A549 treated with CORT108297 at 1 μM for 4 hours (cell line): ENCODE results near the gene SPATA6. TPM values are rescaled to one million over a fixed set of nuclear protein-coding genes. Genes with fewer than 3 reads are reported as not detected.

Source experiments
- total RNA-seq: library from RNA; stranded (reverse); fragments of 200-300 nt; extraction: Qiagen RNA extraction; gene quantifications from 5 replicates; pipeline ENCODE4 v1.2.3, GENCODE V29; 2022

Gene SPATA6
- 1.2 to 2.9 TPM (median 2.1 TPM) in 5 replicates for total RNA-seq

DNA sequence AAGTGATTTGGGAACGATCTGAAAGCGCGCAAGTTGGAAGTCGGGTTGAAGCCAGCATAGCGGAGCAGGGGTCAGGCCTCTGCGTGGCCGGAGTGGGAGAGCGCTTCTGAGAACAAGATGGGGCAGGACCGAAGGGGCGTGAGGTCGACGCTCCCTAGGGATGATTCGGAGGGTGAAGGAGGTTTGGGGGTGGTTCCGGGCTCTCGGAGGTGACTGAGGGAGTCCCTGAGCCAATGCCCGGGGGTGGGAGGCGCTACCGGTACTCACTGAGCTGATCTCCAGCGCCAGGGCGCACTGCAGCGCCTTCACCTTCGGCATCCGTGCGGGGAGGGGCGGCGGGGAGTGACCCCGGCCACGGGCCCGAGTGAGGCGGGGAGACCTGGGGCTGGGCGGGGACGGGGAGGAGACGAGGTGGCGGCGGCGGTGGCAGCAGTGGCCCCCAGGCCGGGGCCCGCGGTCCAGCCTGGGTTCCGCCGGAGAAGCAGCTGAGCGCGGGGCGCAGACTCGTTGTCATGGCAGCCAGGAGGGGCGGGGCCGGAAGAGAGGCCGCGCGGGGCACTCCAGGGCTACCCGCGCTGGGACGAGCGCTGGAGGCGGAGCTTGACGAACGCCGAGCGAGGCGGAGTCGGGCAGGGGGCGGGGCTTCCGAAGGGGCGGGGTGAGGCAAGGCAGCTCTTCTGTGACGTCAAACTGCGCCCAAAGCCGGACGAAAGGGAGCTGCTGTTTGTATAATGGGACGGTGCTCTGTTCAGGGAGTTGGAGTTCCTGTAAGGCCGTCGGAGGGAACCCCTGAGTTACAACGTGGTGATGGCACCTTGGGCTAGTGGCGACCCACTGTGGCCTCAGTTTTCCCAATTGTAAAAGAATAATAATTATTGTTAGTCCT lies at the start of gene SPATA6:
TSS of gene SPATA6 (minus strand) at position 514 of the 886 bp plus-strand sequence. CDS start at position 318, 196 bp downstream.

Other genes starting within 250 kb of the SPATA6 start
- not detected in 5 replicates for gene SLC5A9, start 249.5 kb downstream of the SPATA6 start, total RNA-seq